ENCODE data around the gene ACD.

ACD gene

DNA sequence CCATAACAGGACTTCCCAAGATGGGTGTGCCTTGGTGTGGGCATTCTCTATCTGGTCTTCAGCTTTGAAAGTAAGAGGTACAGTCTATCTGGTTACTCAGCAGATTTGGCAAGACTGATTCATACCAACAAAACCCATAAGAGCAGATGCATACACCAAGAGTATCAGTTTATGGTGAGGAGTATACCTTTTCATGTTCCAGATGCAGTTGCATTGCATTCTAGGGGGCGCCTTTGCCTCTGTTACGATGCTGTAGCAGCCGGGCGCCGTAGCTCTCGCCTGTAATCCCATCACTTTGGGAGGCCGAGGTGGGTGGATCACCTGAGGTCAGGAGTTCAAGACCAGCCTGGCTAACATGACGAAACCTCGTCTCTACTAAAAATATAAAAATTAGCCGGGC, 46.3 kb downstream of the ACD start:
- Histone ChIP-seq H3K27ac (no peak overlapping the region), H3K4me3 (ENCODE audit: low read depth, low read length) (no peak overlapping the region), H3K36me3 (replicated peaks) (peaks cover 19% of the 10 kb centered on the region), H3K27me3 (replicated peaks) (no peaks in the 10 kb centered on the region)
- DNase-seq: no peak
- TF ChIP-seq, protein P1, sequence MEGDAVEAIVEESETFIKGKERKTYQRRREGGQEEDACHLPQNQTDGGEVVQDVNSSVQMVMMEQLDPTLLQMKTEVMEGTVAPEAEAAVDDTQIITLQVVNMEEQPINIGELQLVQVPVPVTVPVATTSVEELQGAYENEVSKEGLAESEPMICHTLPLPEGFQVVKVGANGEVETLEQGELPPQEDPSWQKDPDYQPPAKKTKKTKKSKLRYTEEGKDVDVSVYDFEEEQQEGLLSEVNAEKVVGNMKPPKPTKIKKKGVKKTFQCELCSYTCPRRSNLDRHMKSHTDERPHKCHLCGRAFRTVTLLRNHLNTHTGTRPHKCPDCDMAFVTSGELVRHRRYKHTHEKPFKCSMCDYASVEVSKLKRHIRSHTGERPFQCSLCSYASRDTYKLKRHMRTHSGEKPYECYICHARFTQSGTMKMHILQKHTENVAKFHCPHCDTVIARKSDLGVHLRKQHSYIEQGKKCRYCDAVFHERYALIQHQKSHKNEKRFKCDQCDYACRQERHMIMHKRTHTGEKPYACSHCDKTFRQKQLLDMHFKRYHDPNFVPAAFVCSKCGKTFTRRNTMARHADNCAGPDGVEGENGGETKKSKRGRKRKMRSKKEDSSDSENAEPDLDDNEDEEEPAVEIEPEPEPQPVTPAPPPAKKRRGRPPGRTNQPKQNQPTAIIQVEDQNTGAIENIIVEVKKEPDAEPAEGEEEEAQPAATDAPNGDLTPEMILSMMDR (IDR thresholded peaks at IDR 0.05; ENCODE audit: low read depth, low read length, missing control alignments): peak; percentile 33
- in situ Hi-C loops (cut with HindIII; ENCODE audit: low pct_ligation_motif_present, low sequenced_read_pairs): no loop called here

DNA sequence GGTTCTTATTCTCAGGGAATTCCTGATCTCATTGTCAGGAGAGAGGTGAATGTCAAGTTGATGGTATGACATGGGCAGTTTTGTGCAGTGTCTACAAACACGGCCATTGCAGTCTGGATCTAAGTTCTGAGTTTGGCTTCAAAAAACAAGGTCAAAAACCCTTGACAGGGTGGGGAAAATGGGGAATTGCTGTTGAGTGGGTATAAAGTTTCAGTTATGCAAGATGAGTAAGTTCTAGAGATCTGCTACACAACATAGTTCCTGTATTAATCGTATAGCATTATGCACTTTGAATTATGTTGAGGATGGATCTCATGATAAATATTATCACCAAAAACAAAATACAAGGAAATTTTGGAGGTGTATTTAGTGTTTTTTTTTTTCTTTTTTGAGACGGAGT, 51.7 kb downstream of the ACD start:
- no peak overlapping the region for H3K4me3 ChIP-seq (ENCODE audit: low read depth, low read length)
- TF ChIP-seq, protein P1 (IDR thresholded peaks at IDR 0.05; ENCODE audit: low read depth, low read length, missing control alignments): no peak
- in situ Hi-C loops (cut with HindIII; ENCODE audit: low pct_ligation_motif_present, low sequenced_read_pairs): no loop called here
- H3K27ac ChIP-seq: no peak overlapping the region
- H3K27me3 ChIP-seq (replicated peaks): no peaks in the 10 kb centered on the region
- no peak for DNase-seq
- H3K36me3 ChIP-seq (replicated peaks): peaks cover 10% of the 10 kb centered on the region
